Mucosa of rectum (tissue), 2 donors: ENCODE data around the gene DMBT1.

Experiments
- H3K27ac ChIP-seq, 2 donors: one replicate each; pipeline ENCODE4 v1.7.0; 2013; ENCODE audit warnings: inconsistent platforms in 2 of 2, low read depth in 2 of 2, low read length in 2 of 2
- H3K27me3 ChIP-seq, 2 donors: one replicate each; pipeline ENCODE4 v1.7.0; 2013; ENCODE audit warnings: low read length in 2 of 2; ENCODE audit not compliant: control insufficient read depth in 2 of 2, insufficient read depth in 2 of 2
- H3K36me3 ChIP-seq, 2 donors: one replicate each; pipeline ENCODE4 v1.7.0; 2013; ENCODE audit warnings: low read length in 2 of 2; ENCODE audit not compliant: control insufficient read depth in 2 of 2, insufficient read depth in 2 of 2
- H3K4me1 ChIP-seq, 2 donors: one replicate each; pipeline ENCODE4 v1.7.0; 2013; ENCODE audit warnings: low read length in 2 of 2, mild to moderate bottlenecking in 1 of 2; ENCODE audit not compliant: control insufficient read depth in 2 of 2, insufficient read depth in 2 of 2
- H3K4me3 ChIP-seq, 2 donors: one replicate each; pipeline ENCODE4 v1.7.0; 2013; ENCODE audit warnings: low read length in 2 of 2
- H3K9ac ChIP-seq, 2 donors: one replicate each; pipeline ENCODE4 v1.7.0; 2013; ENCODE audit warnings: low read length in 2 of 2, low read depth in 1 of 2, mild to moderate bottlenecking in 1 of 2
- H3K9me3 ChIP-seq, 2 donors: one replicate each; pipeline ENCODE4 v1.7.0; 2013; ENCODE audit warnings: low read length in 2 of 2; ENCODE audit not compliant: control insufficient read depth in 2 of 2
- donor health status: healthy.
- donor health status: Normal muscosa, but diverticular disease.

Gene DMBT1

DNA sequence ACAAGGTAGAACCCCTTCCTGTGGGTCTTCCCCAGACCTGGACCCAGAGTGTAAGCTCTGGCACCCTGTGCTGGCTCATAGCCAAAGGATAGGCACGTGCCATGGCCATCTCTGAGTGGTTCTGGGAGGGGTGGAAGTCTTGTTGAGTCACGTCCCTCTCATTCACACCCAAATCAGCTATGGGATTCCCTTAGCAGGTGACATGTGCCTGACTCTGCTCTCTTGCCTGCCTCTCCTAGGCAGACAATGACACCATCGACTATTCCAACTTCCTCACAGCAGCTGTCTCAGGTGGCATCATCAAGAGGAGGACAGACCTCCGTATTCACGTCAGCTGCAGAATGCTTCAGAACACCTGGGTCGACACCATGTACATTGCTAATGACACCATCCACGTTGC, 79.2 kb downstream of the DMBT1 start:
- no peaks in the 10 kb centered on the region for H3K36me3 ChIP-seq
- H3K9me3 ChIP-seq, result no peaks in the 10 kb centered on the region
- H3K4me1 ChIP-seq, result no peaks in the 10 kb centered on the region
- H3K27ac ChIP-seq, result no peak overlapping the region
- no peak overlapping the region for H3K9ac ChIP-seq
- no peaks in the 10 kb centered on the region for H3K27me3 ChIP-seq
- no peak overlapping the region for H3K4me3 ChIP-seq

DNA sequence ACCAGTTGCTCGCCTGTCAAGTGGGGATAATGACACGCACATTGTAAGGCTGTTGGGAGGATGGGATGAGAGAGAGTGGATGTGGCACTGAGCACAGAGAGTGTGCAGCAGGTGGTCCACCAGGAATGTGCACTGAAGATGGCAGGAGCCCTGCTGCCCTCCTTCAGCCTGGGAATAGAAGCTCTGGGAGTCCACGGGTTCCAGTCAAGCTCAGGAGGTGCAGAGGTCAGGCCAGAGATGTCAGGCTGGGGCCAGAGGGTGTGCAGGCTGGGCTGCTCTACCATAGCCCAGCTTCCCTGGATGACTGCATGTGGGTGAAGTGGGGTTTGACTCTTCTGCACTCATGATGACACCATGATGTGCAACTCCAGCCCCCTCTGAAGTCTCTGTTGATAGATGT, 80.4 kb downstream of the DMBT1 start:
- H3K27me3 ChIP-seq, result no peaks in the 10 kb centered on the region
- H3K27ac ChIP-seq, result no peak overlapping the region
- H3K9ac ChIP-seq, result no peak overlapping the region
- no peaks in the 10 kb centered on the region for H3K36me3 ChIP-seq
- no peak overlapping the region for H3K4me3 ChIP-seq
- no peaks in the 10 kb centered on the region for H3K9me3 ChIP-seq
- H3K4me1 ChIP-seq, result no peaks in the 10 kb centered on the region

GRCh38 chr10:122642726-122643605, 82.4 kb downstream of the DMBT1 start:
- H3K36me3 ChIP-seq, result no peaks in the 10 kb centered on the region
- H3K9me3 ChIP-seq, result no peaks in the 10 kb centered on the region
- no peaks in the 10 kb centered on the region for H3K4me1 ChIP-seq
- no peak overlapping the region for H3K4me3 ChIP-seq
- H3K27me3 ChIP-seq, result peaks cover 0 to 1% of the 10 kb centered on the region in 2 donors
- no peak overlapping the region for H3K9ac ChIP-seq
- no peak overlapping the region for H3K27ac ChIP-seq

DNA sequence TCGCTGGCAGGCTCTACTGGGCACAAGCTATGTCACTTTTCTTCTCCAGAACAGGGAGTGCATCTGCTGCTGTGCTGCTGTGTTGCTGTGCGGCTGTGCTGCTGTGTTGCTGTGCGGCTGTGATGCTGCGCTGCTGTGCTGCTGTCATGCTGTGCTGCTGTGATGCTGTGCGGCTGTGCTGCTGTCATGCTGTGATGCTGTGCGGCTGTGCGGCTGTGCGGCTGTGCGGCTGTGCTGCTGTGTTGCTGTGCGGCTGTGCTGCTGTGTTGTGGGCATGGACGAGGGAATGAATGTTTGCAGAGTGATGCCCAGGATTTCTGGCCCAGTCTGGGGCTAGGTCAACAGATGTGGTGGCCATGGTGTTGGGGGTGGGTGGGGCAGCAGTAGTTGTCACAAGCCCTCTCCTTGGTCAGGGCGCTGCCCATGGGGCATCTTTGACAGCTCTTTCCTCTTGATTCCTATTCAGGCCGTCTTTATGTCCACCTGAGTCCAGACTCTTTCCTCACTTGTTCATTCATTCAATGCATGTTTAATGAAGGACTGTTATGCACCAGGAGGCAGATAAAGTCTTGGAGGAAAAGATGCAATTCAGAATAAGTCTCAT, 83.5 kb downstream of the DMBT1 start:
- Histone ChIP-seq H3K9me3 (no peaks in the 10 kb centered on the region), H3K27me3 (peaks cover 2 to 3% of the 10 kb centered on the region in 2 donors), H3K36me3 (no peaks in the 10 kb centered on the region), H3K4me1 (no peaks in the 10 kb centered on the region), H3K9ac (no peak overlapping the region), H3K27ac (no peak overlapping the region), H3K4me3 (no peak overlapping the region)

DNA sequence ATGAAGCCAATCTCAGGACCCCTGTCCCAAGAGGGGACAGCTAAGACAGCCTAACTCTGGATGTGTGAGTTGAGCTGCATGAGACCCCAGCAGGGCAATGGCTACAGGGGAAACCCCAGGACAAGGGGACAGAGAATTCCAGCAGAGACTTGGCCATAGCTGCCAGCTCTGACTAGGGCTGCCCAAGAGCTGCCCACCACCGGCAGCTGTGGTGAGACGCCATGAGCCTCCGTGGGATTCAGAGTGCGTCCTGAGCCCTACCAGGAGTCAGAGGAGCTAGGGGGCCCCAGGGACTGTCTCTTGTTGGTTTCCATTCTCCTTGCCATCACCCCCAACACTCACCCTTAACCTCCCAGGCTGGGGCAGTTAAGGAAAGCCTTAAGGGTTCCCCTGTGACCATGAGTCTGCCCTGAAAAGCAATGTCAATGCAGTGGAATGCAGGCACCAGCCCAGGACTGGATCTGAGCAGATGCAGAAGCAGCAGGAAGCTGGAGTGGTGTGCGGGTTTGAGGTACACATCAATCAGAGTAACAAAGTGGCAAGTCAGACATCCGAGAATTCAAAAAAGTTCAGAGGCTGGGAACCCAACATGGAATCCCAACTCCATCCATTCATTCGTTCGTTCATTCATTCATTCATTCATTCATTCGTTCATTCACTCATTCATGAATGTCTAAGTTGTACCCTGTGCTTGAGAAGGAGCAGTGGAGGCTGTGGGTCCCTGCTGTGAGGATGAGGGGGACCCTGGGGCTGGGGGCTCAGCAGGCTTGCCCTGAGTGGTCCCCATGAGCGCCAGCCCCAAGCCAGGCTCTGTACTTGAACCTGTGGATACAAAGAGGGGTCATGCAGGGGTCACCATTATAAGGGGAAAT, 86.2 kb downstream of the DMBT1 start:
- H3K27ac ChIP-seq, result no peak overlapping the region
- no peaks in the 10 kb centered on the region for H3K4me1 ChIP-seq
- no peaks in the 10 kb centered on the region for H3K9me3 ChIP-seq
- no peaks in the 10 kb centered on the region for H3K36me3 ChIP-seq
- H3K27me3 ChIP-seq, result peaks cover 3% of the 10 kb centered on the region in 2 donors
- H3K4me3 ChIP-seq, result no peak overlapping the region
- no peak overlapping the region for H3K9ac ChIP-seq

DNA sequence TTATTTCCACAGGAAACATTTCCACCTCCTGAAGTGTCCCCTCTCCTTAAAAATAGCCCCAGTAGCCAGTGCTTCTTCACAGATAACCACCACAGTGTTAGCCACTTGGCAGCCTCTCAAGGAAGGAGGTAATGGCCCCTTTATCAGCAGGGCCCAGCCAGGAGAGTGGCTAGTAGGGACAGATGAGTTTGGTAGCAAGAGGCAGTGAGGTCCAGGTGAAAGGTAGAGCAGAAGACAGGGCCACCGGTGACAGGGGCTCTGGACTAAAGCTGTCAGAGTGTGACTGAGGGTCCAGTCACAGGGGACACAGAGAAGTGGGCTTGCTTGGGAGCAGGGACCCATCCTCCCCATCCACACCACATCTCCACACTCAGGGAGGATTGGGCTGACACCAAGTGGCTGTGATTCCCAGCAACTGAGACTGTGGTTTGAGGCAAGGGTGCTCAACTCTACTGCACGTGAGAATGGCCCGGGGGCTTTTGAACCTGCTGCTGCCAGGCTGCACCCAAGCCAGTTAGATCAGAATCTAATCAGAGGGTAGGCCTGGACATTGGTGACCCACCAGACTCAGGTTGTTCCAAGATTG, 86.9 kb downstream of the DMBT1 start:
- H3K4me3 ChIP-seq, result no peak overlapping the region
- no peaks in the 10 kb centered on the region for H3K4me1 ChIP-seq
- no peaks in the 10 kb centered on the region for H3K36me3 ChIP-seq
- H3K9ac ChIP-seq, result no peak overlapping the region
- peaks cover 3 to 4% of the 10 kb centered on the region in 2 donors for H3K27me3 ChIP-seq
- H3K27ac ChIP-seq, result no peak overlapping the region
- H3K9me3 ChIP-seq, result no peaks in the 10 kb centered on the region

GRCh38 chr10:122648599-122649428, 88.3 kb downstream of the DMBT1 start:
- Histone ChIP-seq H3K9me3 (no peaks in the 10 kb centered on the region), H3K4me3 (no peak overlapping the region), H3K27ac (no peak overlapping the region), H3K4me1 (no peaks in the 10 kb centered on the region), H3K9ac (no peak overlapping the region), H3K36me3 (no peaks in the 10 kb centered on the region), H3K27me3 (peaks cover 3 to 8% of the 10 kb centered on the region in 2 donors)

DNA sequence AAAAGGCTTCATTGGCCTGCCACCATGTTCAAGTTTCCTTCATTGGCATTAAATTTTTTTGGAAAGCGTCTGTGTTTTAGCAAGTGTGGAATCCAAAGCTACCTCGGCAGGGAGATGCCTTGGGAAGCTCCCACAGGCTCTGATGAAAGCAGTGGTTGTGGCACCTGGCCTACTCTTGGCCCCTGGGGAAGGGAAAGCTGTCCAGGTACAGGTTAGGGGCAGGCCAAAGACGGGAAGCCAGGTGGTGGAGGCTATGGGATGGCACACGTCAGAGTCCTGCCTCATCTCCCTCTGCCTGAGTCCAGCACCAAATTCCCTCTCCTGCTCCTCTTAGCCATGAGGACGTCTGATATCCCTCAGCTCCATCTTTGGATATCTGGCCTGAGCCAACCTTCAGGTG, 89.3 kb downstream of the DMBT1 start:
- Histone ChIP-seq H3K27me3 (peaks cover 3 to 8% of the 10 kb centered on the region in 2 donors), H3K4me1 (no peaks in the 10 kb centered on the region), H3K9ac (no peak overlapping the region), H3K36me3 (no peaks in the 10 kb centered on the region), H3K27ac (no peak overlapping the region), H3K9me3 (no peaks in the 10 kb centered on the region), H3K4me3 (no peak overlapping the region)

DNA sequence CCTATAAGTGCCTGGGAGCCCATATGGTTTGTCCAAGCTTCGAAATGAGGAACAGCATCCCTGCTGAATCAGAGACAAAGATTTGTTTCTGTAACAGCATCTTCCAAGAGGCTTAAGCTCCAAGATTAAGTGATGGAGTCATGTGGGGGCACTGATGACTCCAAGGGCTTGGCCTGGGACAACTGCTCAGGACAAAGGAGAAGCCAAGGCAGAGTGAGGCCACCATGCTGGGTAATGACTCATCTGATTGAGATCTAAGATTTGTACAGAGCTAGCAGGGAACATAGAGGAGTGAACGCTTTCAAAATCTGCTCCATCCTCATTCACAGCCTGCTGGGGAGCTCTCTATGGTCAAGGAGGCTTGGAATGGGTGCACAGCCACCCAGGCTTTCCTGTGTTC, 89.8 kb downstream of the DMBT1 start:
- Histone ChIP-seq H3K9me3 (no peaks in the 10 kb centered on the region), H3K9ac (no peak overlapping the region), H3K27ac (no peak overlapping the region), H3K27me3 (peaks cover 3 to 8% of the 10 kb centered on the region in 2 donors), H3K4me1 (no peaks in the 10 kb centered on the region), H3K4me3 (no peak overlapping the region), H3K36me3 (no peaks in the 10 kb centered on the region)
